SKM-1 treated with dmso at 0.1 percent for 144 hours (cell line): ENCODE results near the gene PSIP1.
"Not testable (repeated sequence)": the region's sequence is repeated elsewhere in the genome, so short reads cannot be mapped to it uniquely, and the experiment has no call there.

Experiments
- DNase-seq: peaks from one replicate; lab custom pipeline; 2025; ENCODE audit not compliant: unreplicated experiment; lab: John Stamatoyannopoulos, UW

The PSIP1 gene

DNA sequence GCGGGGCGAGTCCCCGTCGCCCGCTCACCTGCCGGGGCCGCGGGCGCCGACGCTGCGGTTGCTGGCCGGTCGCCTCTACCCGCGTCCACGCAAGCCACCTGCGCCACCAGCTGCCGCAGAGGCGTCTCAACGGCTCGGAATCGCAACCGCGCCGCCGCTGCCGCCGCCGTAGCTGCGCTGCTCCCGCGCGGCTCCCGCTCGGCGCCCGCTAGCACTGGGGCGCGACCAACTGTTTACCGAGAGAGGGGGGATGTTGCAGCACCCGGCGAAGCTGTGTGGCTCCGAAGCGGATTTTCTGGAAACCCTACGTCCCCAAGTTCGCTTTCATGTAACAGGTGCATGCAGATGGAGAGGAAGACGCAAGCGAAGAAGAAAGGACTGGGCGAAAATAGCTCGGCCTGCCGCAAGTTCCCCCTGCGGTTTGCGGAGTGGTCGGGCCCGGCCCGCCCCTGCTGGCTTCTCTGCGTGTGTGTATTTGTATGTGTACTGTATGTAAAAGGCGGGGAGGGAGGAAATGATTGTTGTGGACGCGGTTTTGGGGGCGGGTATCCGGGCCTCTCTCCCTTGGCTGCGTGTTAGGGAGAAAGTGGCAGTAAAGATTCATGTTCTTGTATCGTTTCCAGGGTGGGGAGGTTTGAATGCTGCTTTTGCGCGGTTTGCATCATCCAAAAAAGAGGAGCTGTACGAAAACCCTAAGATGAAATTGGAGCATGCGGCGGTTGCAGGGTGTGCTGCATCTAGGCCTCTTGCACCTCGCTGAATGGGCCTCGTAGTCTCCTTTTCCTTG, at the start of gene PSIP1:
PSIP1 (minus strand) TSS at position 182 of the 787 bp plus-strand sequence. CDS start 782 bp downstream, outside the sequence.
- peak; percentile 82 for DNase-seq

DNA sequence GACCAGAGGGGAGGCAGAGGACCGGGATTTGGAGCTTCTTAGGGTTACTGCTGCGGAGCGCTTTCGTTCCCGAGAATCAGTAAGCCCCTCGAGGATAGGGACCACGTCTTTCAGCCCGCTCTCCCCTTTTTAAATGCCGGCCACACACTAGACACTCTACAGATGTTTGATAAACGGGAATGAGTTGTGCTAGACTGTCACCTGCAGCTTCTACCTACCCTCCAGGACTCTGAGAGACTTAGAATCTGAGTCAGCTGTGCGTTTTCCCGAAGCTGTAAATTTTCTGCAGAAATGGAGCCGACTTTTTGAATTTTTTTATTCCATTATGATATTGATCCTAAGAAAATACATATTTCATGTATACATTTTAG, 42.7 kb upstream of the PSIP1 start:
- DNase-seq = no peak

DNA sequence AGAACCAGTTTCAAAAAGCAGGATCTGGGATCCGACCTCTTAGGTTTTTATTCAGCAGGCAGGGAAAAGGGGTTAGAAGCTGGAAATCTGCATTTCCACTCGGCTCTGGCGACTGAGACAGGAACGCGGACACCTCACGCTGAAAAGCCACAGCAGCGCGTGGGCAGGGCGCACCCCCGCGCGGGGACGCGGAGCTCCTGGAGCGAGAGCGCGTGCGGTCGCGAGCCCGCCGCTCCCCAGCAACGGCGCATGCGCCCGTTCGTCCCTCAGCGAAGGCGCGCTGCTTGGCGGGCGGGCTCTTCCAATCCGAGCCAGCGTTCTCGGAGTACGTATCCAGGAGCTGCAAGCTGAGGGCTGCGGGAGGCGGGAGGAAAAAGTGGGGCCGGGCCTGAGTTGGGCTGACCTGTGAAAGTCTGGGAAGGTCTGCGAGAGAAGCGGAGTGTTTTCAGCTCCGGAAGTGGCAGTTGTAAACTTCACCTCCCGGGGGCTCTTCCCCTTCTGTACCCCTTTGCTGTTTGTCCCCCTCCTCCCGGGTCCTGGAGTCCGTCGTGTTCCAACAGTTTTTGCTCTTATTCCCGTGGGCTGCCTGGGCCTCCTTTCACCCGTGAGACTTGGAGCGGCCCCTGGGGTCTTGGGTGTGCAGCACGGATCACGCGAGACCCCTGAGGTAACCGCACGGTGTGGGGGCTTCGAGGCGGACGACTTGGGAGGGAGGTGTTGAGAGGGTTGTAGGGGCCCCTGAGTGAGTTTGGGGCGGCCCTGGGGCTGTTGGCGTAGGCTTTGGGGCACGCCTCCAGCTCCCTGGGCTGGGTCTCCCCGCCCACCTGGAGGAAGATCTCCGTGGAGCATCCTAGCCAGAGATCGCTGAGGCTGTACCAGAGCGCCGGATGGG, 42.1 kb upstream of the PSIP1 start, which contains the start of gene CCDC171:
CCDC171 (plus strand) TSS at position 408 of the 892 bp plus-strand sequence. CDS start 11,046 bp downstream, outside the sequence.
- peak; percentile 90 for DNase-seq

DNA sequence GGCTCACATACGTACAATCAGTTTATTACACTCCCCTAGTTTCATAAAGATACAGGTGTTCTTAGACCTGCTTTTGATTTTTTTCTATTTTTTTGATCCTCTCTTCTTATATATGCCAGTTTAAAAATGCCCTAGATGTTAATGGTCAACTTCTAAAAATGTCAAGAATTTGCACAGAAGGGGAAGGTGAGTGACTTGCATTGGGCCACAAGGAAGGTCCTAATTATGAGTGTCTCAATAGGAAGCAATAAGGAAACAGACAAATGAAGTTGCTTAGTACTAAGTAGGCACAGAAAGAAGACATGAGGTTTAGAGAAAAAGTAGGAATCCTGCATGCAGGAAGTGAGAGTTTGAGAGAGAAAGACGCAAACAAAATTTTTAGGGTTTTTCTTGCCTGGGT, 38.8 kb upstream of the PSIP1 start:
- DNase-seq = peak; percentile 41

DNA sequence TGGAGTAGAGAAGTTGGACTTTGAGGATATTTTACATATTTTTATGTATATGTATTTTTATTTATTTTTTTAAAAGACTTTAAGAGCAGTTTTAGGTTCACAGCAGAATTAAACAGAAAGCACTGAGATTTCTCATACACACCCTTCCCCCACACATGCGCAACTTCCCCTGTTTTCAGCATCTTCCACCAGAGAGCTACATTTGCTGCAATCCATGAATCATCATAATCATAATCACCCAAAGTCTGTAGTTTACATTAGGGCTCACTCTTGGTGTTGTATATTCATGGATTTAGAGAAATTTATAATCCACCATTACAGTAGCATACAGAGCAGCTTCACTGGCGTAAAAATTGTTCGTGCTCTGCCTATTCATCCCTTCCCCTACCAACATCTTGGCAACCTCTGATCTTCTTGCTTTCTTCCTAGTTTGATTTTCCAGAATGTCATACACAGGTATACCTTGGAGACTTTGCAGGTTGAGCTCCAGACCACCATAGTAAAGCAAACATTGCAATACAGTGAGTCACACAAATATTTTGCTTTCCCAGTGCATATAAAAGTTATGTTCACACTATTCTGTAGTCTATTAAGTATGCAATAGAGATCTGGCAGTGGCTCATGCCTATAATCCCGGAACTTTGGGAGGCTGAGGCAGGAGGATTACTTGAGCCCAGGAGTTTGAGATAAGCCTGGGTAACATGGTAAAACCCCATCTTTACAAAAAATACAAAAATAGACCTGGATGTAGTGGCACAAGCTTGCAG, 32.5 kb upstream of the PSIP1 start:
- no peak for DNase-seq

DNA sequence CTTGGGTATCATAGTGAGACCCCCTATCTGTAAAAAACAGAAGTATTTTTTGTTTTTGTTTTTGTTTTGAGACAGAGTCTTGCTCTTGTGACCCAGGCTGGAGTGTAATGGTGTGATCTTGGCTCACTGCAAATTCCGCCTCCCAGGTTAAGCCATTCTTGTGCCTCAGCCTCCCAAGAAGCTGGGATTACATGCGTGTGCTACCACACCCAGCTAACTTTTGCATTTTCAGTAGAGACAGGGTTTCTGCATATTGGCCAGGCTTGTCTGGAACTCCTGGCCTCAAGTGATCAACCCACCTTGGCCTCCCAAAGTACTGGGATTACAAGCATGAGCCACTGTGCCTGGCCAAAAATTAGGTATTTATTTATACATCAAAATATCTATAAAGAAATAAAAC, 31.9 kb upstream of the PSIP1 start:
- no peak for DNase-seq

DNA sequence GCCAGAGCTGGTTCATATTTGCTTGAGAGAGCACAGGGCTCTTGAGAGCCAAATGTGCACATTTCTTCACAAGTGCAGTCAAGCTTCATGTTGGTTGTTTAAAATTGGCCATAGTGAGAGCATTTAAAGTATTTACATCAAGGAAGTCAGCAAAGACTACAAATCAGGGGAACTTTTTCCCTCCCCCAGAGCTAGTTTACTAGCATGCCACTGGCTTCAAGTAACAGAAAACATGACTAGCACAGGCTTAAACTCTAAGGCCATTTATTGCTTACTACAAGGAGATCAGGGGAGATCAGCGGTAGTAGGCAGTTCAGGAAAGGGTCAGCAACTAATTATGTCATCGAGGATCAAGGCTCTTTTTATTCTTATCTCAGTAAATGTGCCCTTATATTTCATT, 31.1 kb upstream of the PSIP1 start:
- no peak for DNase-seq

DNA sequence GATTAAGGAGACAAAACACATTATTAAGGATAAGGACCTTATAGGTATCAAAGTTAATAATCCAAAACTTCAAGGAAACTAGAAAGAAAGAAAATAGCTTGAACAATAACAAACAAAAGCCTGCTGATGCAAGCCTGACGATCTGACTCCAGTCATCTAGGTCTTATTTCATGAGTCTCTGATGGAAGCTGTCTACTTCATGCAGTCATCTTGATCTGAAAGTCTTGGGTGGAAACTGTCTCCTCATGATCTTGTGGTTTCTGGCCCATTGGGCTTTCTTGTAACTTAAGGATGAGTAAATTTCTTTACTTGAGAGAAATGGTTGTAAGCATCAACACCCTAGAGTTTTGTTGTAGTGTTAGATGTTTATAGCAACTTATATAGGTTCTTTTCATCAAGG, 20.6 kb upstream of the PSIP1 start:
- DNase-seq = no peak

DNA sequence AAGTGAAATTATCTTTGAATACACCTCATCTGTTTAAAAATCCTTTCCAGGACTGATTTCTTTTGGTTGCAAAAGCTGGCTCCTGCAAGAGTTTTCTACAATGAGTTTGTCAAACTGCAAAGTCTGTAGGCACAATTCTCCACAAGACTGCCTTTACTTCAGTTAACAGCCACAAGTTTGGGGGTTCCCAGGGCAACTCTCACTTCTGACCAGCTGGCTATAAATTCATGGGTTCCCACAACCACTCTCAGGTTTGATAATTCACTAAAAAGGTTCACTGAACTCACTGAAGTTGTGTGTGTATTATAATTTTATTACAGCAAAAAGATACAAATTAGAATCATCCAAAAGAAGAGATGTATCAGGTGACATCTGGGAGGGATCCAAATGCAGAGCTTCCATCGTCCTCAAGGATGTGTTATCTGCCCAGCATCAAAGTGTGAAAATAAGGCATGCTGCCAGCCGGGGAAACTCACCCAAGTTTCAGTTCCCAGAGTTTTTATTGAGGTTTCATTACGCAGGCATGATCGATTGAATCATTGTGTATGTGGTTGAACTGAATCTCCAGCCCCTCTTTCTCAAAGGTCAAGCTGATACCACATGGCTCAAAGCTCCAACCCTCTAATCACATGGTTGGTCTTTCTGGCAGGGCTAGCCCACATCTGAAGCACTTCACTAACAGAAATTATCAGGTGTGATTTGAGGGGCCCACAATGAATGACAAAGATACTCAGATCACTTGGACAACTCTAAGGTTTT, 19.0 kb upstream of the PSIP1 start:
- no peak for DNase-seq

DNA sequence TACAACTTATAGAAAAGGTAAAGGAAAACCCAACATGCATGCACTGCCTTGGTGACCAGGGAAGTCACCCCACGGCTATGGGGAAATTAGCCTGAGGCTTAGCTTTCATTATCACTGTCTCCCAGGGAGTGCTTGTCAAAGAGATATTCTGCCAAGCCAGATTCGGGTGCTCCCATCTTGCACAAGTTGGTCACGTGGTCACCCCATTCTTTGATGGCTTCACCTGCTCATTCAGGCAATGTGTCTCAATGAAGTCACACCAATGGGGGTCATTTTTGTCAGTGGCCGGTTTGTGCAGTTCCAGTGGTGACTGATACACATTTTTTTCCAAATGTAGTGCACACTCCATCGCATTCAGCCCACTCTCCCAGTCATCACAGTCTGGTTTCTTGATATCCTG, 16.3 kb upstream of the PSIP1 start:
- not testable (repeated sequence) for DNase-seq

DNA sequence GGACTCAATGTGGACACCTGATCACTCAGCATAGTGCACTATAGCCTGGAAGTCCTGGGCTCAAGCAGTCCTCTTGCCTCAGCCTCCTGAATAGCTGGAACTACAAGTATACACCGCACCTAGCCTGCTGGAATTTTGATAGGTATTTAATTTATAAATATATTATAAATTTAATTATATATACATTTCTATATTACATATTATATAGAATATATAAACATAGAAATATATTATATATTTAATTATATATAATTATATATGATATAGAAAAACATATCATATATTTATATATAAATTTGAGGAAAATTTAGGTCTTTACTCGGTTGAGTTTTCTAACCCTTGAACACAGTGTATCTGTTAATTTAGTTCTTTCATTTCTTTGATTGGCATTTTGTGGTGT, 15.2 kb upstream of the PSIP1 start:
- DNase-seq = no peak

DNA sequence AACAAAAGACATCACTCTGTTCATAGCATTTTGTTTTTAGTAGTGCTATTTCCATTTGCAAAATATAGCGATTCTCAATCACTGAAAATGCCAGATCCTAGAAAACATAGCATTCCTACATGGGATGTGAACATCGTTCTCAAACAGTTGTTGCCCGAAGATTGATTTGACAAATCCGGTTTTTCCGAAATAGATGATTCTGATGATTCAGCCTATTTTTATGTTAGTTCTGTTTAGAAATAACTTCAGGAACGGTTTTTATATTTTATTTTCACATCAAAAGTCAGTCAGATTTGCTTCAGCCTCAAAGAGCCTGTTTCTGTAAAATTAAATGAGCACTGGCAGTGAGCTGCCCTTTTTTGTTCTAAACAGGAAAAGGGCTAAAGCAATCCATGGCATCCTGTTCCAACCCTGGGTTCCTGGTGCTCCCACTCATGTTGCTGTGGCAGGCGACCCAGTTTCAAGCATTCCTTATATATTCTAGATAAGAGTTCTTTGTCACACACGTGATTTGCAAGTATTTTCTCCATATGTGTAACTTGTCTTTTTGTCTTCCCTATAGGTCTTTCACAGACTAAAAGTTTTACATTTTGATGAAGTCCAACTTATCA, 14.2 kb upstream of the PSIP1 start:
- DNase-seq = no peak

DNA sequence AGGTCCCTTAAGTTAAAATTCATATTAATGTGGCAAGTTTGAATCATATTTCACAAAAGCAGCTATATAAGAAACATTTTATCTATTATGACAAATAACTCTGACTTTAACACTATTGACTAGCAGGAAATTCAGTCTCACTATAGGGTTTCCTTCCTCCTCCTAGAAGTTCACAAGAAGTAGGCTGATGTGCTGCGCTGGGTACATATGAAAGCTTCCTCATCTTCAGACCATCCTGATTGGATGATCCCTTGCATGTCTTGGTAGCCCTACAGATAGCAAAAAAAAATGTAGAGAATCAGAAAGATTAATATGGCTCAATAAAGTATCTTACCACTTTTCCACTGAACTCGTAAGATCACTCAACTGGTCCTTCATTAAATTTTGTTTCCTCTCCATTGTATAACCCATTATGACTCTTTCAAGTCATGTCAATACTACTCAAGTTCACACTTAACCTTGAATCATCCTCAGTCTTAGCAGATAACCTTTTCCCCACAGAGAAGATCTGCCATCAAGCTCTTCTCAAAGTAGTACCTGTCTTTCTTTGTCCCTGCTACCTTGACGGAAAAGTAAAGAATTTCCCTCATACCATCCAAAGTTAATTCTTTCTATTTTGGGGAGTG, 11.5 kb upstream of the PSIP1 start:
- DNase-seq = no peak

DNA sequence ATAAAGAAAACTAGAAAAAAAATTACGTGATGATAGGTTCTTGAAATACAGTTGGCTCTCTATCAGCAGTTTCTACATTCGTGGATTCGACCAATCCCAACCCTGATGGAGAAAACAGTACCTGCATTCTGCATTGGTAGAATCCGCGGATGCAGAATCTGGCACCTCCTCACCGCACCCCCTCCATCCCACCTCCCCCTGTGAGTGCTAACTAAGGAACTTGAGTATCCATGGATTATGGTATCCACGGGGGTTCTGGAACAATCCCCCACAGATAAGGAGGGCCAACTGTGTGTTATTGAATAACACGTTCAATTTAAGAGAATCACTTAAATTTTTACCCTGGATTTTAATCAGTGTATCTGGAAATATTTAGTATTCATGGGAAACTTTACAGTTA, 10.5 kb upstream of the PSIP1 start:
- no peak for DNase-seq

DNA sequence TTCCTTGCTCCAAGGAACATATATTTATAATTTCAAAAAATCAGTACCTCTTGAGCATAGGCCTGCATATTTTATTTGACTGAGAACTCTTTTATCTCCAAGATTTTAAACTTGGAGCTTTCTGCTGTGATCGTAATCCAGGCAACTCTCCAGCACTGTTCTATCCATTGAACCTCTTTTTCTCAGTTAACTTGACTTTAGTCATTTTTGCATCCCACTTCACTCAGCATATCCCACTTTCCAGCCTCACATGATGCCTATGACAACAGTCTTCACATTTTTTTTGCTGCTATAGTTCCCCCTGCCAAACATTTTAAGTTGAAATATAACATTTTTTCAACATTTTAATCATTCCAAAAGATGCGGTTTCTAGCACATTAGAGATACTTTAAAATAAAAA, 9.1 kb upstream of the PSIP1 start:
- DNase-seq = no peak

DNA sequence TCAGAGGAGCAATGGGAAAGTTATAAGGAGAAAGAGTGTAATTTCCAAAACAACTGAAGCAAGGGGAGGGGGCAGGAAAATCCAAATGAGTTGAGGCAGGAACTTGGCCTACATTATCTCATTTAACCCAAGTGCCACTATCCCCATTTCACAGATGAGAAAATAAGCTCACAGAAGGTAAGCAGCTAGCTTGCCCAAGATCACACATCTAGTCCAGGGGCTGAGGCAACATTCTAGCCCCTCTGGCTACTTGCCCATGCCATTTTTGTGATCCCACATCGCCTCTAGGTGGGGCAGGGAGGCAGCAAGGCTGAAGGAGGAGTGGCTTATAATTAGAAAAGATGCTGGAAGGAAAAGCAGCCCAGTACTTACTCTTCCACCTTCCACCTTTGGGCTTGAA, 2.6 kb upstream of the PSIP1 start:
- DNase-seq = peak; percentile 9

DNA sequence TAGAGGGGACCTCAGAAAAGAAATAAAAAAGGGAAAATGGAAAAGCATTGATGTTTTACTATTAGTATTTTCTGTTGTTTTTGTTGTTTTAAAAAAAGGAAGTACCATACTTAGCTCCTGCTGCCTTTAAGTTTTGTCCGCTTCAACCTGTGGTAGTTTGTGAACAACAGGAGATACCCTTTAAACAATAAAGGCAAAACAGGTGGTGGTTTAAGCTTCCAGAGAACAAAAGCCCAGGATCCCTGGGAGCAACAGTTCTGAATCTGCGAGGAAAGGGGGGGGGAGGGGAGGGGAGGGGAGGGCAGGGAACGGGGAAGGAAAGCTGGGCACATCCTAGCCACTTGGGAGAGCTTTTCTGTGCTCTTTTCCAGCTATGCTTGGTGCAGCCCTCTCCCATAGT, 2.1 kb upstream of the PSIP1 start:
- no peak for DNase-seq

DNA sequence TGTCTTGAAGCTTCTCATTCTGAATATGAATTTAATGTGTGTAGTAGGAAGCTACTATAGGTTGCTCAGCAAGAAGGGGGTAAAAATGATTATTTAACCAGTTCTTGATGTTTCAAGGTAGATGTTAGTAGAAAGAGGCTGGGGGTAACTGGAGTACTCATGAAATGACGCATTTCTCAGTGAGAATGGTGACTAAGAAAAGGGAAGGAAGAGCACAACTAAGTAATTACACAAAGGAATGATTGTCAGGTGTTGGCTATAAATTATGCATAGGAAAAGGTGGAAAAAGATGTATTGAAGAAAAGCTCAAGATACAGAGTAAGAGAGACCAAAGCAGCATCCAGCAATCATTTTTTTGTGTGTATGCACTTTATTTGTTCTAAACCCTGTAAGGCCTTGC, 1.4 kb upstream of the PSIP1 start:
- DNase-seq = no peak

DNA sequence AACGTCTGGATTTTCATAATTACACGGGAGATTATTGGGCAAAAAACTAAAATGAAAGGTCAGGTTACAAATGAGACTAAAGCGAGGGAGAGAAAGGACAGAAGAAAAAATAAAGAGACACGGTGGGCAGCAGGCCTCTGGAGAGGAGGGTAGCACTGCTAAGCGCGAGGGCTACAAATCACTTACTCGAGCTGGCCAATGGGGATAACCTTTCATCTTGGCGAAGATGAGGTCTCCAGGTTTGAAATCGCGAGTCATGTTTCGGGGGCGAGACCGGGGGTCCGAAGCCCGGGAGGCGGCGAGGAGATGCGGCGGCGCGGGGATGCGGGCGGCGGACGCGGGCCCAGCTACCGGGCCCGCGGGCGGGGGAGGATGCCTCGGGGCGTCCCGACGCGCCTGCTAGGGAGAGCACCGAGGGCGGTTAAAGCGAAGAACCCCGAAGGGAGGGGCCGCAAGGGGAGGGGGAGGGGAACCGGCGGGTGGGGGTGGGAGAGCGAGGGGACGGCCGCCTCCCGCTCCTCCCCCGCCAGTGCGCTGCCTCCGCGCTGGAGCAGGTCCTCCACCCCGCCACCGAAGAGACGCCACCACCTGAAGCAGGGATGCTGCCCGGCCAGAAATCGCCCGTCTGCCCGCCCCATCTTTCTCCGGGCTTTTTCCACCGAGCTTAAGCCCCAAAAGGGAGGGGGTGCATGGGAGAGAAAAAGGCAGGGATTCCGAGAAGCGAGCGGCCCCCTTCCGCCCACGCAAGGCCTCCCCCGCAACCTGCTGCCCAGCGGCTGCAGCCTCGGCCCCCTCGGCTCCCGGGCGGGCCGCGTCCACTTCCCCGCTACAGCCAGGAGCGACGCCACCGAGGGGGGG, 610 bp downstream of the PSIP1 start:
- DNase-seq = no peak
